Liver (tissue), 9 donors: ENCODE measurements around the gene EXD3. TPM values are rescaled to one million over a fixed set of nuclear protein-coding genes. Genes with fewer than 3 reads are reported as not detected.

Source experiments
- DNase-seq: peaks from one replicate; pipeline ENCODE4 v3.0.0-alpha.2; 2017; ENCODE audit warnings: low spot score
- H3K27ac ChIP-seq, 2 donors: one replicate each; pipeline ENCODE4 v1.7.0; 2013; ENCODE audit warnings: inconsistent platforms in 2 of 2, low read length in 2 of 2, control low read depth in 1 of 2, low read depth in 1 of 2, mild to moderate bottlenecking in 1 of 2
- H3K27me3 ChIP-seq, 4 donors: one replicate each; pipeline versions ENCODE4 v1.6.1 to v1.7.0; 2013; ENCODE audit warnings: low read length in 3 of 4, inconsistent platforms in 1 of 4, mild to moderate bottlenecking in 1 of 4, moderate library complexity in 1 of 4; ENCODE audit not compliant: control insufficient read depth in 4 of 4, insufficient read depth in 4 of 4
- H3K36me3 ChIP-seq, 4 donors: one replicate each; pipeline versions ENCODE4 v1.6.1 to v1.7.0; 2013; ENCODE audit warnings: low read length in 3 of 4, mild to moderate bottlenecking in 3 of 4, low read depth in 1 of 4, moderate library complexity in 1 of 4; ENCODE audit not compliant: control insufficient read depth in 4 of 4, insufficient read depth in 3 of 4
- H3K4me1 ChIP-seq, 4 donors: one replicate each; pipeline versions ENCODE4 v1.6.1 to v1.7.0; 2013; ENCODE audit warnings: low read length in 3 of 4, mild to moderate bottlenecking in 3 of 4, moderate library complexity in 1 of 4; ENCODE audit not compliant: control insufficient read depth in 4 of 4, insufficient read depth in 4 of 4
- H3K4me3 ChIP-seq, 3 donors: one replicate each; pipeline versions ENCODE4 v1.6.1 to v1.7.0; 2013; ENCODE audit warnings: low read length in 3 of 3, control low read depth in 1 of 3, low read depth in 1 of 3, mild to moderate bottlenecking in 1 of 3
- H3K9ac ChIP-seq, 2 donors: one replicate each; pipeline ENCODE4 v1.7.0; 2013; ENCODE audit warnings: low read length in 2 of 2, mild to moderate bottlenecking in 2 of 2, moderate library complexity in 2 of 2, control low read depth in 1 of 2, low read depth in 1 of 2
- H3K9me3 ChIP-seq, 4 donors: one replicate each; pipeline versions ENCODE4 v1.6.1 to v1.7.0; 2013; ENCODE audit warnings: low read length in 3 of 4; ENCODE audit not compliant: control insufficient read depth in 4 of 4
- CTCF ChIP-seq: fragments of 150-350 bp; IDR thresholded peaks from 2 replicates; pipeline ENCODE4 v1.5.1; 2017; ENCODE audit warnings: improper control_type of control experiment, low read depth, low read length; ENCODE audit not compliant: missing input control
- EGR1 ChIP-seq, 2 donors: IDR thresholded peaks; 2 replicates each; pipeline ENCODE4 v1.6.1; 2016 to 2018; ENCODE audit warnings: antibody characterized with exemption in 2 of 2, low read depth in 2 of 2
- GABPA ChIP-seq, 2 donors: IDR thresholded peaks in 1 of 2; conservative IDR thresholded peaks in 1 of 2; 2 replicates each; pipeline ENCODE4 v1.6.1; 2016; ENCODE audit warnings: antibody characterized with exemption in 2 of 2, mild to moderate bottlenecking in 1 of 2, moderate library complexity in 1 of 2
- HNF4A ChIP-seq, 2 donors: conservative IDR thresholded peaks; 2 replicates each; pipeline ENCODE4 v1.6.1; 2016; ENCODE audit warnings: antibody characterized with exemption in 2 of 2, mild to moderate bottlenecking in 2 of 2
- HNF4G ChIP-seq: IDR thresholded peaks from 2 replicates; pipeline ENCODE4 v1.6.1; 2016; ENCODE audit warnings: antibody characterized with exemption
- MAX ChIP-seq: IDR thresholded peaks from 2 replicates; pipeline ENCODE4 v1.6.1; 2016; ENCODE audit warnings: antibody characterized with exemption
- NR2F2 ChIP-seq: IDR thresholded peaks from 2 replicates; pipeline ENCODE4 v1.6.1; 2016; ENCODE audit warnings: antibody characterized with exemption
- RAD21 ChIP-seq, 2 donors: IDR thresholded peaks; 2 replicates each; pipeline ENCODE4 v1.6.1; 2016; ENCODE audit warnings: antibody characterized with exemption in 2 of 2, mild to moderate bottlenecking in 2 of 2
- REST ChIP-seq: IDR thresholded peaks from 2 replicates; pipeline ENCODE4 v1.6.1; 2016; ENCODE audit warnings: antibody characterized with exemption, mild to moderate bottlenecking
- RXRA ChIP-seq, 2 donors: IDR thresholded peaks; 2 replicates each; pipeline ENCODE4 v1.6.1; 2017 to 2018; ENCODE audit warnings: antibody characterized with exemption in 2 of 2, mild to moderate bottlenecking in 1 of 2
- SP1 ChIP-seq: IDR thresholded peaks from 2 replicates; pipeline ENCODE4 v1.6.1; 2018; ENCODE audit warnings: antibody characterized with exemption, mild to moderate bottlenecking
- TAF1 ChIP-seq: conservative IDR thresholded peaks from 2 replicates; pipeline ENCODE4 v1.6.1; 2016; ENCODE audit warnings: antibody characterized with exemption, mild to moderate bottlenecking
- WGBS: extraction: QIAGEN DNeasy Blood & Tissue Kit; methylation state at CpG from one replicate; pipeline ENCODE4 v1.1.7; 2013; 5-methylcytosine and 5-hydroxymethylcytosine counted together
- polyA plus RNA-seq, 2 donors: library from polyadenylated mRNA; stranded (reverse) in 1 of 2; unstranded in 1 of 2; fragments of 200-250 nt in 1 of 2; fragments of >200 nt in 1 of 2; fragmentation: Nextera tagmentation in 1 of 2; extraction: Ambion mirVana in 1 of 2; gene quantifications; one replicate each; pipeline versions ENCODE4 v1.2.1 to v1.2.3, GENCODE V29; 2013 to 2015
- total RNA-seq, 2 donors: library from RNA; depleted of rRNA; stranded (reverse); fragments of >200 nt; gene quantifications; one replicate each; pipeline ENCODE4 v1.2.3, GENCODE V29; 2014
- donor health status: healthy.
- donor health status: healthy.
- donor health status: healthy.
- donor health status: healthy.
- donor health status: healthy.

The EXD3 gene
- total and polyA plus RNA-seq, 4 donors = 2.5 to 6.7 (median 3.7) TPM

GRCh38 chr9:137269231-137269772 lies 153.7 kb downstream of the EXD3 start:
- H3K36me3 ChIP-seq = peaks cover 2 to 18% (median 10%) of the 10 kb centered on the region in 4 donors
- WGBS = 27% methylated on average over 17 of the region's 17 CpGs

GRCh38 chr9:137268538-137269201 lies 154.3 kb downstream of the EXD3 start:
- peaks cover 2 to 18% (median 13%) of the 10 kb centered on the region in 4 donors for H3K36me3 ChIP-seq
- H3K27ac ChIP-seq = peak overlapping the region; percentile 59 to 69
- DNase-seq = no peak
- no peaks in the 10 kb centered on the region for H3K9me3 ChIP-seq
- H3K4me3 ChIP-seq = peak overlapping the region in 1 of 3 donors; percentile 12
- no peaks in the 10 kb centered on the region for H3K27me3 ChIP-seq
- TF ChIP-seq NR2F2 = peak; percentile 95
- no peak for TF ChIP-seq TAF1
- TF ChIP-seq HNF4A (conservative IDR thresholded peaks at IDR 0.05) = no peak
- TF ChIP-seq REST = no peak
- no peak for TF ChIP-seq HNF4G
- peak; percentile 6 for TF ChIP-seq SP1
- no peak for TF ChIP-seq MAX
- peak in 1 of 2 donors; percentile 14 for TF ChIP-seq RXRA (IDR thresholded peaks at IDR 0.05)
- no peak overlapping the region for H3K9ac ChIP-seq
- H3K4me1 ChIP-seq = peaks cover 9 to 39% (median 23%) of the 10 kb centered on the region in 4 donors
- WGBS = 66% methylated on average over 19 of the region's 19 CpGs

More at GRCh38 chr9:137269231-137269772, 153.7 kb downstream of the EXD3 start:
- Histone ChIP-seq H3K27me3 (no peaks in the 10 kb centered on the region), H3K4me1 (peaks cover 9 to 42% (median 24%) of the 10 kb centered on the region in 4 donors), H3K27ac (peak overlapping the region; percentile 59 to 69), H3K9ac (no peak overlapping the region), H3K9me3 (no peaks in the 10 kb centered on the region), H3K4me3 (peak overlapping the region in 1 of 3 donors; percentile 12)
- DNase-seq = no peak
- no peak for TF ChIP-seq CTCF
- TF ChIP-seq RXRA (IDR thresholded peaks at IDR 0.05) = peak; percentile 41 to 51
- TF ChIP-seq MAX = peak; percentile 75
- peak in 1 of 2 donors; percentile 45 for TF ChIP-seq GABPA (IDR thresholded peaks at IDR 0.05 in 1 of 2, conservative IDR thresholded peaks at IDR 0.05 in 1 of 2)
- peak; percentile 4 to 12 for TF ChIP-seq HNF4A (conservative IDR thresholded peaks at IDR 0.05)
- TF ChIP-seq EGR1 (IDR thresholded peaks at IDR 0.05; ENCODE audit: low read depth in 2 of 2) = no peak
- peak in 1 of 2 donors; percentile 17 for TF ChIP-seq RAD21 (IDR thresholded peaks at IDR 0.05)
- peak; percentile 57 for TF ChIP-seq SP1
